HS-5 (cell line): ENCODE measurements around the gene TRPM3.

Source experiments
- DNase-seq: peaks from one replicate; pipeline ENCODE4 v3.0.0-alpha.2; 2012; ENCODE audit warnings: low read depth

TRPM3 gene

DNA sequence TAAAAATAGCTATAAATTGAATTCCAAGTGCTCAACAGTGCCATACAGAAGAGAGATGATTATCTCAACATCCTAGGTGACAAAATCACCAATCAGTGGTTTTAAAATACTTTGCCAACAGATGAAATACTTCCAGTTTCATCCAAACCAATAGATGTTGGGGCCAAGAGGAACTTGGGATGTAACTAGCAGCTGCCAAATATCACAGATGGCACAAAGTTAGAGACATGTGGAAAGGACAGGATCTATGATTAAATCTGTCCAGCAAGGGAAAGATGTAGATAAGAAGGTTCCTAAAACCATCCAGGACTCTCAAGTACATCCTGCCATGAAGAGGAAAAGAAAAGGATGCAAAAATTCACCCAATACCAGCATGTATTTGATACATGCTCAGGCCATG, 23.8 kb downstream of the TRPM3 start:
- no peak for DNase-seq

DNA sequence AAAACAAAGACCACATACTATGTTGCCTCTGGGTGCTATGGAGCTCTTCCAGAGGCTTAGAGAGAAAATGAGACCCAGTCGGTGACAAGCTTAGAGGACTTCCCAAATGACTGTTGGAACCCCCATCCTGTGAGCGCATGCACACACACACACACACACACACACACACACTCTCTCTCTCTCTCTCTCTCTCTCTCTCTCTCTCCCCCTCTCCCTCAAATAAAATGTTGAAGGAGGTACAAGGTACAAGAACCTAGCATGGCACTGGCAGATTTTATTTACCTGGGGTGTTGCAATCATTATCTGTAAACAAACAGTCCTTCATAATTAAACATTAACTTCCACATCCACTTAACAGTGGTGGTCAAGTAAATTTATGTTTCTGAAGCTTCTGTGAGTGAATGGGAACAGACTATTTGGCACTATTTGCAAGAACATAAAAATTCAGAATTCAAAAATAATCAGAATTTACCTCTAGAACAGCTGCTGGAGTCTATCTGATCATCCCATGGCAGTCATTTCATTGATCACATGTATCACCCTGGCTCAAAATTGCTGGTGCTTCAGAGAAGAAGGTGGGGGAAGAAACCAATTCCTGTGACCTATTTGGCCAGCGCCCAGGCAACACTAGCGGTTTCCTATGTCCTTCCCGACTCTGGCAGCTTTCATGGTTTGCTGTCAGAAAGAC, 24.9 kb downstream of the TRPM3 start:
- DNase-seq, result no peak

DNA sequence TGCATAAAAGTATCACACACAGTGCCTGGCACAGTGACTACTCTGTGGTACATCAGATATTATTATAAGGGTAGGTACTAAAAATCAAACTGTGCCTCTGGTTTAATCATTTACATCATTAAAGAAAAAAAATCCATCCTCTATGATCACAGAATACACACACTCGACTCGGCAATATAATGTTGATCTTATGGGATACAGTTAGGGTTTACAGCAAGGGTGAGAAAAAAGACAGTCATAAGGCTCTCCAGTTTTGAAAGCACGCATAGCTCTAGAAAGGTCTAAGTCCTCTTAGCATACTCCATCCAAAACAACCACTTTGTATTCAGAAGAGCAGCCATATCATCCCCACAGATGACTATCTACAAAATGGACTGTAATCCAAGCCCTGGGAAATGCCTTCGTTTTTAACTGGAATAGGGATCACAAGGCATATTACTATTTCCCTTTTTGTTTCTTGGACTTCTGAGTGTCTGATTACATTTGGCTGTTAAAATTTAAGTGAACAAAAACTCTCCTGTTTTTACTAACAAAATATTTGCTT, 26.6 kb downstream of the TRPM3 start:
- no peak for DNase-seq

DNA sequence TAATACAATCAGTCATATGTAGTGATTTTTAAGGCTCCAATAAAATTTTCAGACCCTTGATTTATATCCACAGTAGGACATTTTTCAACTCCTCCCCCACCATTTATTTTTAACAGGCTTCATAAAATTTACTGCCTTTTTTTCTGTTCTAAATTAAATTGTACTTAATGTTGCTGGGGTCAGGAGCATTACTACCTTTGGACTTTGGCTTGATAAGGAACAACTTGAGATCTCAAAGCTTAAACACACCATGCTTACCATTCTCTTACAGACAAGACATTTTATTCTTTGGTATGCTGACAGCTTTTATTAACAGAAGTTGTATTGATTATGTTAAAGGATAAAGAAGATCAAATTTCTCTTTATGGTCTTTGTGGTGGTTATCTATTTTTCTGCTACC, 30.5 kb downstream of the TRPM3 start:
- no peak for DNase-seq

DNA sequence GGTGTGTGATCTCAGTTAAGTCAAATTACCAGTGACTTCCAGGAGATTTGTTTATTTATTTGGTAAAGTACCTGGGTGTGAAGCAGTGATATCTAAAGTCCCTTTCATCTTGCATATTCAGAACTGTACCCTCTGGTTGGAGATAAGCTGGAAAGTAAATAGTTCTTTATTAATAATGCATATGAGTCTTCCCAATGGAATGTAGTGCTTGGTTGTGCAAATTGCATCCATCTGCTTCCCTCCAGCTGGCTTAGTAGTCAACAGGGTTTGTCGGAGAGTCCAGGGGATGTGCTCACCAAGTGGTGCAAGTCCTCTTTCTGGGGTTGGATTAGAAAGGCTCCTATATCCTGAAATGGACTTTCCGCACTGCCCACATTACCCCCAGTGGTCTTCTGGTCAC, 42.0 kb downstream of the TRPM3 start:
- DNase-seq, result peak; percentile 47

DNA sequence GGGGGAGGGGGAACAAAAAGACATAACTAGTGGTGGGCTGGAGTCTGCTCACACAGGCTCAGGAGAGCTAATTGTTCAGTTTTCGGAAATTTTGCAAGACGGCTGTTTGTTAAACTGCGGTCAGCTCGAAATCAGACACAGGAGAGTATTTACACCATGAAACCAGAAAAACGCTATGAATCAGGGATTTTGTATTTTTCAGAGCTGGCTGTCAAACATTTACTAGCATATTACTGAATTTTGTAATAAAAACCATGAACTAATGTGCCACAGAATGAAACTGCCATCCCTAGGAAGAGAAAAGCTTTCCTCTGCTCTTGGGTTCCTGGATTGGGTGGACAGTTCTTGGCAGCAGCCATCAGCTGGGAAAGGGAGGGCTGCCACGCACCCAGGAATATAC, 45.3 kb downstream of the TRPM3 start:
- DNase-seq, result no peak

DNA sequence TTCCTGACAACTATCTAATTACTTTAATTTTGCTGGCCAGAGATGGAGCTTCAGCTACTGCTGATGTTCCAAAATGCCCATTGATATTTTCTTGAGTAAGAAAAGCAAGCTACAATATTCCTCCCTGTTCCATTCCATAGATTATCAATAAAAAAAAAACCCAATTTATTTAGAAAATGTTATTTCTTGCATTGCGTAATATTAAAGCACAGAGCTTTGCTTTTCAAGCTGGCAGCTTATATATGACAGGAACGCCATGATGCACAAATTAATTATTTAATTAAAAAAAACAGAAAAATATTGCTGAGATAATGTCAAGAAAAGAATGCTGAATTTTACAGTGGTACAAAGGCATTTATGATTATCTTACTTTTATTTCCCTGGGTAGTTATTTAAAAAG, 47.9 kb downstream of the TRPM3 start:
- no peak for DNase-seq

DNA sequence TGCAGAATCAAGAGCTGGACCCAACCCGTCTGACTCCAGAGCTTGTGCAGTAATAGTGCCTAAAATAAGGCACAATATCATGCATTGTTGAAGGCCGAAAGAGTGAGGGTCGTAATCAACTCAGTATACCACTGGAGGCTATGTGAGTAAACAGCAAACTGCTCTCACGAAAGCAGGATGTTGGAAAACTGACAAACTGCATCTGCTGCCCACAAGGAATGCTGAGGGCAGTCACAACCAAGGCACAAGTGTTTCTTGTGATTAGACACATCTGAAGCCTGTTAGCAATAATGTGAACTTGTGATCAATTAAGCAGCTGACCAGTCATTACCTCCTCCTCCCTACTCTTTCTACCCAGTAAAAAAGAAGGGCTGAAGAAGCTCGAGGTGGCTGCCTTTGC, 48.8 kb downstream of the TRPM3 start:
- DNase-seq, result no peak

DNA sequence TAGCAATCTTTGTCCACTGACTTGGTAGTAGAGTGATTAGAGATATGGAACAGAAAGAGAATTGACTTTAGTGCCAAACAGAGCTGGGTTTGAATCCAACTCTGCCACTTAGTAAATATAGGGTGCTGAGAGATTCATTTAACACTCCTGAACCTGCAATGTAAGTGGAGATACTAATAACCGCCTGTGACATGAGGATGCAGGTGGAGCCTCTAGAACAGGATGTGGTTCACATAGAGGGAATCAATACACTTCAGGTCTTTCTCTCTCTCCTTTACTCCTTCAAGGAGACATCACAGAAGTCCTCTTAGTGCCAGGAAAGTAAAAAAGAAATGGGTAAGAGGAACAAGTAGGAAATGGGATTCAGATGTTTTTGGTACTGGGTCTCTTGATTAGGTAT, 49.8 kb downstream of the TRPM3 start:
- no peak for DNase-seq

DNA sequence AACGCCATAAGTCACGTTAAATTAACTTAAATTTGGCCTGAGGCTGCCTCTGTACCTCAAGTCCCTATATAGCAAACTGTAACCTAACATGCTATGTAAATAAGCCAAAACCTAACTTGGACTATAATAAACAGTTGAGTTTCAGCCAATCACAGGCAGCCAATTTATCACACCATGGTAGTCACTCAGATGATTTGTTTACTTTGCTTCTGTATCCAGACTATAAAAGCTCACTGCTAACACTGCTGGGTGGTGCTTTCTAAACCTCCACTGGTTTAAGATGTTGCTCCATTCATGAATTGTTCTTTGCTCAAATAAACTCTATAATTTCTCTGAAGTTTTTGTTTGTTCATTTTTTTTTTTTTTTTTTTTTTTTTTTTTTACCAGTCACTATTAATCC, 62.8 kb downstream of the TRPM3 start:
- no peak for DNase-seq

DNA sequence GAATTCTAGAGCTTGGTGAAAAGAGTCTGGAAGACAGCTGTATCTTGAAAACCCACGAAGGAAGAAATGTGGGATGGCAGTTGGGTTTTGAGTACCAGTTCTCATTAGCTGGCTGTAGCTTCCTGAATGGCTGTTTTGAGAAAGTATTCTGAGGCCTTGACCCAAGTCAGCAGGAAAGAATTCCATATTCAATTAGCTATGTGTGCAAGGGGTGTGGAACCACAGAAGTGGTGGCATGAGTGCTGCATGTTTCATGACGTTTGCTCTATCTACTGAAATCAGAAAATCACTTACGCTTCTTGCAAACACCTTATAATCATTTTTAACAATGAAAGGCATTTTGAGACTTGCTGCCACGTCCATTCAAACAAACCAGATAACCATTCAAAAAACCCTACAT, 69.1 kb downstream of the TRPM3 start:
- no peak for DNase-seq

DNA sequence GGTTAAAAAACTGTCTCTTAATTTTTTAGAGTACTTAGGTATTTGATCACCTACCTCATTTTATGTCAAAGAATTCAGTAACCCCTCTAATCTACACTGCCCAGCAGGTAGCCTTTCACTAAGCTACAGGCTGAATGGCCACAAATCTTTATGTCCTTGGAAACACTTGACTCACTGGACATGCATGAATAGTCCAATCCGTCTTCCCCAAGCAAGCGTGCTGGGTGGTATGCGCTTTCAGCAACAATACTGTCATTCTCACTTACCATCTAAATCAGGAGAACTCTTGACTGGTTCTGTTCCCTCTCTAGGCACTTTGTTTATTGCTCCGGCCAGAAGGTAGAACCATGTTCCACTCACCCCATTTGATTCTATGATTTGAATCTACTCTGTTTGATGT, 73.1 kb downstream of the TRPM3 start:
- DNase-seq, result no peak

DNA sequence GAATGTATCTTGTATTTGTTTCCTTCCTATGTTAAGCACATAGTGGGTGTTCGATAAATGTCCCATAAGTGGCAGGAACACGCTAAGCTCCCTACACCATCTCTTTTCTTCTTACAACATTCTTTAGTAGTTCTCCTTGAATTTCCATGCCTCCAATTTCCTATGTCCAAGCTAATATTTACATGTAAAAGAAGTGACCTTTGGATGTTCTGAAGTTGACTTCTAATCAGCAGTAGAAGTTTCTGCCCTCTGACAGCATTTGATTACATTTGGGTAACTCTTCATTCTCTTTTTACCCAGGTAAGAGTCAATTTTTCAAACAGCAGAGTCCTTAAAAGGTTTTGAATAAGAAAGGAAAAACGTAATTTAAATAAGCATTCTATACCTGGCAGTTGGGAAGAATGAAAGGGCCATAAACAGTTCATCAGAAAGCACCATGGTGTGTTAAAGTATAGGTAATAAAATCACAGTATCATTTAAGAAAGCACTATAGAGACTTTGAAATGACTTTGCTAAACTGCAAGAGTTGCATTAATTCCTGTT, 78.9 kb downstream of the TRPM3 start:
- no peak for DNase-seq

DNA sequence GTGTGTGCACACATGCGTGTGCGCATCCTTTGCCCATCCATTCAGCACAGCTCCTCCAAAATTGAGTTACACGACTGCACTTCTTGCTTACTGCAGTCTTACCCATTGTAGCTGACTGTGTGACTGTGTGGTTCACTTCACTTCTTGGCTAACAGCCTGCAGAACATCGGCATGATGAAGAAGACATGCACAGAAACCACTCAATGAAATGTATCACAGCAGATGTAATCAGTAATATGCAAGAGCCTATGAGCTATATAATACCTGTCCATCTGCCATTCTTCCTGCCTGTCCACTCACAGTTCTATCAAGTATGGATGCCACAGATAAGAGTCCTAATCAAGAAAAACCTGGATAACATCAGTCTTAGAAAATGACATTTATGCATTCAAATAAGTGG, 83.9 kb downstream of the TRPM3 start:
- no peak for DNase-seq

DNA sequence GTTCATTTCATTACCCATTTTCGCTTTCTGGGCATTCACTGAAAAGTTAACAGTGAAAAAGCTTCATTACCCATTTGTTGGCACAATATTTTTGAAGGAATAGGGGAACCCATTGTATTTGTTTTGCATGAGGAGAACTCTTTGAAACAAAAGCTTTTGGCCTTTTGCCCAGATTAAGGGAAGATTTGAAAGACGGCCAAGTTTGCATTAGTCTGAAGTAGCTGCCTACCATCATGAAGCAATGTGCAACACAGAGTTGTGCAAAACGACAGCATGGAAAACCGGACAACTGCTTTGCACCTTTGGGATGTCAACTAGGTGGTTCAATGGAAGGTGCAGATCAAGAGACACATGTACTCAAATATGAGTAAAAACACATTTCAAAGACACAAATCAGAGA, 84.9 kb downstream of the TRPM3 start:
- DNase-seq, result no peak

DNA sequence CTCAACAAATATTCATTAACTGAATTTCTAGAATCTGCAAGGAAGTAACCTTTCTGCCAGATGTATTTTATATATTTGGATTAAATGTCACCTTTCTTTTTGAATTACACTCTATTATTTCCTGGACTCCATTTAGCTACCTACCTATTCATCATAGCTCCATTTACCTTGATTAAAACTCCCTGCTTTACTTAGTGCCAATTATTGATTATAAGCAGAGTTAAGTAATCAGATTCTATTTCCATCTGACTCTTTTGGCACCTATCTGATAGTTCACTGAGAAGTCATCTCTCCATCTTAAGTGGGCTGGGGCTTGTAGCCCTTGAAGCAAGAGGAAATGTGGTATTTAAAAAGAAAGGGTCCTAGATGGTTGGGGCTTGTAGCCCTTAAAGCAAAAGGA, 88.6 kb downstream of the TRPM3 start:
- no peak for DNase-seq

DNA sequence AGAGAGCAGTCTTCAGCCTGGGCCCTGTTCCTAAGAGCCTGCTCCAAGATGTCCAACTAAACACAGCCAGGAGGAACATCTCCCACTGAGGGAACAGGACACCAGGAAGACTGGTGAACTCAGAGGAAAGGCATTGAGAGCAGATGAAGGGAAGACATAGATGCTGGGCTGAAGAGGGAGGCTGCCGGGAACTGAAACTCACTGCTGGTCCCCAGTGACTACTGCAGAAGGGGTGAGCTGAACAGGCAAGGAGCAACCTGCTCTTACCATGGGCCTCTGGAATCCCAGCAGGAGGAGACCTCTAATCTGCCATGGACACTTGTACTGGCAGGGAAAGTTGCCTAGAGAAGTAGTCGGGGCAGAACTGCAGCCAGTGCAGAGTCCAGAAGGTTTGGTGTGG, 95.7 kb downstream of the TRPM3 start:
- no peak for DNase-seq

DNA sequence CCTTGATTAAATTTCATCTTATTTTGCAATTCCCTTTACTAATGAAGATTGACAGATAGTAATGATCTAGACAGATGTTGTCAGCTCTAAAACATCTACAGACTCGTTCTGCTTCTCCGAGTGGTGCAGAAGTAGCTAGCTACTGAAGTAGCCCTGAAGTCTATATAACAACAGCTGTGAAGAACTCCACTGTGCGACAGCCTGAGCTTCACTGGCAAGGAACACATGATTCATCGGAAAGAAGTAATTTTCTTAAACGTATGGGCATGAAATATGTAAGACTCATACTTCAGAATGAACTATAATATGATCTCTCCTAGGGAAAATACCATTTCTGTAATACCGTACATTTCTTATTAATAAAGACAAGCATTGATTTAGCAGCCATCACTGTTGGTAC, 96.2 kb downstream of the TRPM3 start:
- DNase-seq, result no peak

DNA sequence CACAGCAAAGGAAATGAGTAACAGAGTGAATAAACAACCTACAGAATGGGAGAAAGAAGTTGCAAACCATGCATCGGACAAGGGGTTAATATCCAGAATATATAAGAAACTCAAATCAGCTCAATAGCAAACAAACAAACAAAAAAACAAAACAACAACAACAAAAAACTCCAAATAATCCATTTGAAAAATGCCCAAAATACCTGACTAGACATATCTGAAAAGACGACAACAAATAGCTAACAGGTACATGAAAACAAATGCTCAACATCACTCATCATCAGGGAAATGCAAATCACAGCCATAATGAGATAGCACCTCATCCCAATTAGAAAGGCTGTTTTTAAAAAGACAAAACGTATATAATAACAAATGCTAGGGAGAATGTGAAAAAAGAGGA, 111.2 kb downstream of the TRPM3 start:
- no peak for DNase-seq

DNA sequence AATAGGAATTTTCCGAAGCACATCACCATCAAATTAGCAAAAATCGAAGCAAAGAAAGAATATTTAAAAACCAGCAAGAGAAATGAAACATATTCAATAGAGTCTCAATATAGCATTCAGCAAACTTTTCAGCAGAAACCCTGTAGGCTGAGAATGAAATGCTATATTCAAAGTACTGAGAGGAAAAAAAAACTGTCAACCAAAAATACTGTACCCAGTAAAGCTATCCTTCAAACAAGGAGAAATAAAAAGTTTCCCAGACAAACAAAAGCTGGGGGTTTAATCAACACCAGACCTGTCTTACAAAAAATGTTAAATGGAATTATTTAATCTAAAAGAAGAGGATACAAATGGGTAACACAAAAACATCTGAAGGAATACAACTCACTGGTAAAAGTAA, 116.0 kb downstream of the TRPM3 start:
- no peak for DNase-seq

DNA sequence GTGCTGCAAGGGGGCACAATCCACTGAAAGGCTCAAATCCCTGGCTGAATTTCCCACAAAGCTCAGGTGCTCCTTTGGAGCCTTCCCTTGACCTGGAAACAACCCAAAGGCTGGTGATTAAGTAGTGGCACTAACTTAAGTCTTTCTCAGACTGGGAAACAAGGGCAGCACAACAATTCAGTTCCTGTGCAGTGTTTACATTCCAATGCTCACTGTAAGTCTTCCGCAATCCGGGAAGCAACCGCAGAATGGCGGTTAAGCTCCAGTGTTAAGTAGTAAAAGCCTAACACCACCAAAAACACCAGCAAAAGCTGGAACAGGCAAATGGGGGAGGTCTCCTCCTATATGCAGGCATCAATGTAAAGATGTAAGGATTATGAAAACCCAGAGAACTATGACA, 117.2 kb downstream of the TRPM3 start:
- DNase-seq, result no peak

DNA sequence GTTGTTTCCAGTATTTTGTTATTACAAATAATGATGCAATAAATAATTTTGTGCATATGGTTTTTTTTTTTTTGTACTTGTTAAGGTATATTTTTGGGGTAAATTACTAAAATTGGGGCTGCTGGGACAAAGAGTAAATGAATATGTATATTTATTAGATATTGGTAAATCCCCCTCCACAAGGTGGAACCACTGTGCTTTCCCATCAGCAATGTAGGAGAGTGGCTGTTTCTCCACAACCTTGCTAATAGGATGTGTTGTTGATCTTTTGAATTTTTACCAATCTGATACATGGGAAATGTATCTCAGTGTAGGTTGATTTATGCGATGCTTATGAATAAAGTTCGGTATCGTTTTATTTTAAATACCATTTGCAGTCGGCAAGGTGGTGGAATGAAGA, 118.1 kb downstream of the TRPM3 start:
- no peak for DNase-seq

DNA sequence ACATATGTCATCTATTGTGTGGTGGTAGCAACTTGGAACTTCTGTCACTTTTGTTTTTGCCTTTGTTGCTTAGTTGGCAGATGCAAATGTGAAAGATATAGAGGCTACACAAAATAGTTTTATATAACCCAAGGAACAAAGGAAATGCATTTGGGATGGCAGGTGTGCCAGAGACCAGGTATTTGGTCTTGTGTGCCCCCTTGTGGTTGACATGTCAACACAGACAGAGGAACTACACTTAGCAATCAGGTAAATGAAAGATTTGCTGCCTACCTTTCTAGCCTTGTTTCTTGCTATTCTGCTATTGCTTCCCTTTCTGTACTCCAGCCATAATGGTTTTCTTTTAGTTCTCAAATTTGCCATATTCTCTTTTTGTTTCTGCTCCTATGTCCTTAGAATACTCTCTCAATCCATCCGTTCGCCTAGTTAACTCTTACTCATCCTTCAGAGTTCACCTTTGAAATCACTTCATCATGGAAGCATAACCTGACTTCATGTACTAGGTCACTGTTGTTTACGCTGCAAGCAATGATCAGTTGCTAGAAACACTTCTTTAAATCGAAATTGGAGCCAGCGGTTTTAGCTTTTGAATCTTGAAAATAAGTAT, 119.5 kb downstream of the TRPM3 start:
- DNase-seq, result no peak

DNA sequence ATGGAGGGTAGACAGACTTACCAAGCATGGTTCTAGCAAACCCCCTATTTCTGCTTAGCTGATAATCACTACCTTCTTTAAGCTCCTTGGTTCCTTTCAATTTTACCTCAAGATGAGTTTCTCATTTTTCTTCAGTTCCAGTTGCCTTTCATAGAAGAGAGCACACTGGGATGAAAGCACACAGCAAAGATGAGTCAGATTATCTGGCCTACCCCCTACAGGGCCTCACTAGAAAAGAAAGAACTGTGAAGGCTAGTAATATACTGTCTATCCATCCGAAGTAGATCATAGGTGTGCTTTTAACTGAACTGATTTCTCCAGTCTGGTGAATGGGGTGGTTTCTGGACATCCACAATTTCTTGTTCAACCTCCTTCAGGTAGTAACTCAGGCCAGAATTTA, 122.5 kb downstream of the TRPM3 start:
- DNase-seq, result no peak
